Effector memory CD8-positive, alpha-beta T cell (primary cell): ENCODE data around the gene ESYT3.
"Not testable (repeated sequence)": the region's sequence is repeated elsewhere in the genome, so short reads cannot be mapped to it uniquely, and the experiment has no call there.

ENCODE experiments used
- ATAC-seq: fragments of 150-1000 bp; cut with Tn5 transposase; replicated peaks from 2 replicates; pipeline ENCODE4 v1.10.0; 2021; ENCODE audit warnings: mild to moderate bottlenecking, moderate library complexity
- DNase-seq, 3 experiments: peaks; one replicate each; pipeline ENCODE4 v3.0.0; 2021
- H3K27ac Mint-ChIP-seq, 2 donors: one replicate each; pipeline ENCODE4 v1.8.0; 2022; ENCODE audit warnings: mild to moderate bottlenecking in 2 of 2, mixed read lengths in 2 of 2, moderate library complexity in 2 of 2
- H3K27me3 Mint-ChIP-seq, 2 donors: one replicate each; pipeline ENCODE4 v1.8.0; 2022; ENCODE audit warnings: mixed read lengths in 2 of 2
- H3K36me3 Mint-ChIP-seq: one replicate; pipeline ENCODE4 v1.8.0; 2022; ENCODE audit warnings: mild to moderate bottlenecking, moderate library complexity, mixed read lengths; ENCODE audit not compliant: insufficient read depth
- H3K4me1 Mint-ChIP-seq, 2 donors: one replicate each; pipeline ENCODE4 v1.8.0; 2022; ENCODE audit warnings: low read depth in 2 of 2, mixed read lengths in 2 of 2
- H3K4me3 Mint-ChIP-seq, 2 donors: one replicate each; pipeline ENCODE4 v1.8.0; 2022; ENCODE audit warnings: mild to moderate bottlenecking in 2 of 2, mixed read lengths in 2 of 2, moderate library complexity in 2 of 2
- H3K9me3 Mint-ChIP-seq, 2 donors: one replicate each; pipeline ENCODE4 v1.8.0; 2022; ENCODE audit warnings: mixed read lengths in 2 of 2

Gene ESYT3

DNA sequence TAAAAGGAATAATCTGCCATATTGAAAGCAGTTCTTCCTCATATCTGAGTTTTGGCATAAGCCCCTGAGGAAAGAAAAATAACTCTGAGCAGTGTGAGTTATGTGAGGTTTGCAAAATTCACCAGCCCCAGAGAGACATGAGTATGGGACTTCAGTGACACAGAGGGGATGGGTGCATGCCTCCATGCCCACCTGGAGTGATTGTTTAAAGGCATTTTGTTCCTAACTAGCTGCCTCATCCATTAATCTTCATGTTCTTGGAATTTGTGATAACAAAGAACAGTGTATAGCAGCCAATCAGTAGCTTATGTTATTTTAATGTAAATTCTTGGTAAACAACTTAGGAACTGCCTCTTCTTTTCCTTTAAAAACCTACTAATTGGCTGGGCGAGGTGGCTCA is 11.1 kb upstream of the ESYT3 start:
- Mint-ChIP-seq H3K27me3 (peaks cover 2 to 5% of the 10 kb centered on the region in 2 donors), H3K4me1 (no peaks in the 10 kb centered on the region), H3K27ac (no peak overlapping the region), H3K4me3 (no peak overlapping the region), H3K36me3 (no peaks in the 10 kb centered on the region), H3K9me3 (no peaks in the 10 kb centered on the region)
- ATAC-seq, result no peak
- DNase-seq, result no peak

DNA sequence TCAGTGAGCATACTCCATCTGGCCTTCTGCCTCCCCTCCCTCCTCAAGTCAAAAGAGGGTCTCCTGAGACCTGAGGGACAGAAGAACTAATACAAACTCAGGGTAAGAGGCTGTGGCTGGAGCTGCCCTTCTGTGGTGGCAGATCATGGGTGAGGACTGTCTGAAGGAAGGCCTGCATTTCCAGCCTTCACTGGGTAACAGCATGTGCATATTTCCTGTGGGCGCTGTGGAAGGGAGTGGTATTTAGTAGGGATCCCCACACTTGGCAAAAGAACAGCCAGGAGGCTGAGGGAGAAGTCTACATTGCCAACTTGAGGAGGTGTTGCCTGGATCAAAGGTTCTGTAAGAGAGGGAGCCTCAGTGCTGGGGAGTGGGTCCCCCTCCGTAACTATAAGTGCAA is 10.1 kb upstream of the ESYT3 start:
- Mint-ChIP-seq H3K27me3 (peaks cover 0 to 5% of the 10 kb centered on the region in 2 donors), H3K9me3 (no peaks in the 10 kb centered on the region), H3K27ac (no peak overlapping the region), H3K4me3 (no peak overlapping the region), H3K4me1 (no peaks in the 10 kb centered on the region), H3K36me3 (no peaks in the 10 kb centered on the region)
- DNase-seq (no peak), ATAC-seq (no peak)

DNA sequence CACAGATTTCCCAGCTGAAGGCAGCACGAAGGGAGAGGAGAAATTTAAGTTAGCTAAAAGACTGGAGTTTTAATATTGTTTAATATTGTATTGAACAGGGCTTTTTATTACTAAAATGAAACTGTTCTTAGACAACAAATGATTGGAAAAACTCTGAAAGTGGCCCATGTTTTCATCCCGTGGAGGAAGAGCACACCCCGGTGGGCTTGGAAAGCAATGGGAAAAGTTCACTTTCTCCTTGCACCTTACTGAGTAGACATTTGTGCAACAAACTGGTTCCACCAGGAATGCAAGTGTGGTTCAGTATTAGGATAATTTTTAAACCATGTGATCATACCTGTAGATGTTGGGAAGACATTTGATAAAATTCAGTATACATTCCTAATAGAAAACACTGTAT is 8.2 kb upstream of the ESYT3 start:
- no peaks in the 10 kb centered on the region for H3K9me3 Mint-ChIP-seq
- no peaks in the 10 kb centered on the region for H3K36me3 Mint-ChIP-seq
- H3K27me3 Mint-ChIP-seq, result peaks cover 4 to 6% of the 10 kb centered on the region in 2 donors
- no peak for DNase-seq
- H3K4me3 Mint-ChIP-seq, result no peak overlapping the region
- H3K4me1 Mint-ChIP-seq, result no peaks in the 10 kb centered on the region
- no peak overlapping the region for H3K27ac Mint-ChIP-seq
- ATAC-seq, result no peak

DNA sequence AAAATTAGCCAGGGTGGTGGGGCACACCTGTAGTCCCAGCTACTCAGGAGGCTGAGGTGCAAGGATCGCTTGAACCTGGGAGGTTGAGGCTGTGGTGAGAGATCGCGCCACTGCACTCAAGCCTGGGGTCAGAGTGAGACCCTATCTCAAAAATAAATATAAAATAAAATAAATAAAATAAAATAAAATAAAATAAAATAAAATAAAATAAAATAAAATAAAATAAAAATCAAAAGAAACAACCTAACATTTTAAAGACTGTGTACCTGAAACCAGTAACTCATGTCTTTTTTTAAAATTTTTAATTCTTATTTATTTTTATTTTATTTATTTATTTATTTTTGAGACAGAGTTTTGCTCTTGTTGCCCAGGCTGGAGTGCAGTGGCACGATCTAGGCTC is 7.7 kb upstream of the ESYT3 start:
- not testable (repeated sequence) for H3K27ac Mint-ChIP-seq, H3K27me3 Mint-ChIP-seq, DNase-seq, H3K9me3 Mint-ChIP-seq, H3K4me1 Mint-ChIP-seq, H3K4me3 Mint-ChIP-seq, H3K36me3 Mint-ChIP-seq, ATAC-seq

DNA sequence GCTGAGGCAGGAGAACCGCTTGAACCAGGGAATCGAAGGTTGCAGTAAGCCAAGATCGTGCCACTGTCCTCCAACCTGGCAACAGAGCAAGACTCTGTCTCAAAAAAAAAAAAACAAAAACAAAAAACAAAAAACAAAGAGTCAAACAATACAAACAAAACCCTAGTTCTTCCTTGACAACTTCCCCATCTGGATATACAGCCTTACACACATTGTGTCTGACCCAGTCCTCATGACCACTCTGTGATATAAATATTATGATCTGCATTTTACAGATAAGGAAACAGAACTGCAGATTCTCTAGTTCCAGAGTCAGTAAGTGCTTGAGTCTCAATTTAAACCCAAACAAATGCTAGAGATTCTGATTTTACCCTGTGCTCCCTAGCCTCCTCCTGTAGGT is 4.8 kb upstream of the ESYT3 start:
- no peak overlapping the region for H3K27ac Mint-ChIP-seq
- no peaks in the 10 kb centered on the region for H3K9me3 Mint-ChIP-seq
- H3K4me3 Mint-ChIP-seq, result no peak overlapping the region
- H3K4me1 Mint-ChIP-seq, result peaks cover 5 to 8% of the 10 kb centered on the region in 2 donors
- no peaks in the 10 kb centered on the region for H3K36me3 Mint-ChIP-seq
- H3K27me3 Mint-ChIP-seq, result peaks cover 27 to 32% of the 10 kb centered on the region in 2 donors
- DNase-seq (no peak), ATAC-seq (no peak)

DNA sequence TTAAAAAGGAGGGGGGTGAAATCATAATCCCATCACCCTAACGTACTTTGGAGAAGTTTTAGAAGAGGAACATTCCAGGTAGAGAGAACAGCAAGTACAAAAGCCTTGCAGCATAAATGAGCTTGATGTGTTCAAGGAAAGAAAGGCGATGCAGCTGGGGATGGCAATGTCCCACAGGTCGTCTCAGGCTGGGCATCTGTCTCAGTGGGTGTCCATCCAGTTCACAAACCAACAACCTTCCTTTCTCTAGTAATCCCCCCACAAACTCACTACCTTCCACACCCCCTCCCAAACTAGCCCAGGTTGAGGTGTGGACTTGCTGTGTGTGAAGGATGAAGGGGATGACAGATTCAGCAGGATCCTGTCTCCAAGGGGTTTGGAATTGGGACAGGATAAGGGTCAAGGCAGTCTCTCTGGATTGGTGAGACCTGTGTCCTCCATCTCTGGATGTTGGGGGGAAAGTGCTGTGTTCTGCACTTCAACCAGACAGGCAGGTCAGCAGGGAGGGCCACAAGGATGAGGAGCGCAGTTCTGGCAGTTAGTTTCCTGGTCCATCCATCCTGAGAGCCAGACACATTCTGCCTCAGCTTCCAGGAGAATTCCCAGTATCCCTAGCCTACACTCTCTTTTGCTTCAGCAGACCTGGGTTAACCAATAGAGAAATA is 1.7 kb upstream of the ESYT3 start:
- DNase-seq (no peak), ATAC-seq (no peak)
- Mint-ChIP-seq H3K36me3 (no peaks in the 10 kb centered on the region), H3K27me3 (peaks cover 48 to 56% of the 10 kb centered on the region in 2 donors), H3K9me3 (no peaks in the 10 kb centered on the region), H3K4me3 (peak overlapping the region in 1 of 2 donors; percentile 65), H3K27ac (no peak overlapping the region), H3K4me1 (peaks cover 5 to 8% of the 10 kb centered on the region in 2 donors)

DNA sequence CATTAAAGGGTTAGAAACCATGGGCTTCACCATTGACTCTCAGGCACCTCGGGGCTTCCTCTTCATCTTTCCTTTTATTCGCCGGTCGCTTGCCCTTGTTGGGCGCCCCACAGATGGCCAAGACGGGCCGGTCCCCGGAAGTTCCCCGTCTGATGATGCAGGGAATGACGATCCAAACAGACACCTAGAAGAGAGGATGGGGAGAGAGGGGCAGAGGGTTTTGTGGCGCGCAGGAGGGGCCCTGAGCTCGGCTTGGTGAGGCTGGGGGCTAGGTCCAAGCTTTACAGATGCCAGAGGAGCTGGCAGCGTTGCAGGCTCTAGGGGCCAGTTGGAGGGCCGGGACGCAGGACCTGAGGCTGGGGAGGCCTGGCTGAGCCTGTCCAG is 532 bp upstream of the ESYT3 start:
- Mint-ChIP-seq H3K36me3 (no peaks in the 10 kb centered on the region), H3K4me1 (peaks cover 5 to 8% of the 10 kb centered on the region in 2 donors), H3K4me3 (peak overlapping the region; percentile 65 to 77), H3K27ac (no peak overlapping the region), H3K27me3 (peaks cover 57 to 68% of the 10 kb centered on the region in 2 donors), H3K9me3 (no peaks in the 10 kb centered on the region)
- DNase-seq (no peak), ATAC-seq (no peak)

DNA sequence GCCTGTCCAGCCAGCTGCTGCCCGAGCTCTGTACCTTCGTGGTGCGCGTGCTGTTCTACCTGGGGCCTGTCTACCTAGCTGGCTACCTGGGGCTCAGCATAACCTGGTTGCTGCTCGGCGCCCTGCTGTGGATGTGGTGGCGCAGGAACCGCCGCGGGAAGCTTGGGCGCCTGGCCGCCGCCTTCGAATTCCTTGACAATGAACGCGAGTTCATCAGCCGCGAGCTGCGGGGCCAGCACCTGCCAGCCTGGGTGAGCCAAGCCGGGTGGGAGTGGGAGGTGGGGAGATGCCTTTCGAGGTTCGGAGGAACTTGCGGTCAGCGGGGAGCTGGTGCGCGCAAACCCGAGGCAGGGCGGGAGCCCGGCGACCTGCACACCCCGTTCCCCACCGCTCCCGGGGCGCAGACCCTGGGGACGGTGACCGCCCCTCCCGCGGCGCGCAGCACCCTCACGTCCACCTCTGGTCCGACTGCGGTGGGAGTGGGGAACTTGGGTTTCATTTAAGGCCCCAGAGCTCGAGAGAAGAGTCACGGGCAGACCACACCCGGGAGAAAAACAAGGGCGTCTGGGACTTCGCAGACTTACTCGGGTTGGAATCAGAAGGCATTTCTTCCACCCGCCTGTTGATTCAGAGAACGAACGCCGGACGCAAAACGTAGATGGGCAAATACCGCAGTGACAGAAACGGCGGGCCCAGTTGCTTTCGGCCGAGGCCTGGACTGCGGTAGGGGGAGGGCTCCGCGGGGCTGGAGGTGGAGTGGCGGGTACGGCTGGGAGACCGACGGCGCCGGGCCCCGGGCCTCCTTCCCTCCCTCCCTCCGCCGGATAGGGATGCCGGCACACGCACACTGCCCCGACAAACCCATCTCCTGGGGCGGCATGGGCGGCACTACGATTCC is 708 bp downstream of the ESYT3 start:
- ATAC-seq (peak; percentile 16), DNase-seq (no peak)
- peaks cover 5 to 8% of the 10 kb centered on the region in 2 donors for H3K4me1 Mint-ChIP-seq
- H3K4me3 Mint-ChIP-seq, result peak overlapping the region; percentile 70 to 77
- H3K27me3 Mint-ChIP-seq, result peaks cover 57 to 80% of the 10 kb centered on the region in 2 donors
- H3K9me3 Mint-ChIP-seq, result no peaks in the 10 kb centered on the region
- H3K27ac Mint-ChIP-seq, result no peak overlapping the region
- no peaks in the 10 kb centered on the region for H3K36me3 Mint-ChIP-seq

DNA sequence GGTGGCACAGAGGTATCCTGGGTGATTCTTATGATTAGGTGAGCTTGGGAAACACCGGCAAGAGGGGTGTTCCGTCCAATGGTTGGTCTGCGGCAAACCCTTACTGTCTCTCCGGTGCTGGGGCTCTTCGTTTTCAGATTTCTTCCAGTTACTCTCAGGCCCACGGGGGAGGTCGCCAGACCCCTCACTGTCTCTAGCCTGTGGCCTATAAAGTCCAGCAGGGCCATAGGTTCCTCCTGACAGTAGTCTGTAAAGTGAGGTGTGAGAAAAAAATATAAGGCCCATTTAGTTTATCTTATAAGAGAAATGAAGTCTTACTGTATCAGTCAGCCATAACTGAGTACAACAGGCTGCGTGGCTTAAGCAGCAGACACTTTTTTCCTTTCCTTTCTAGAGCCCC is 1.4 kb downstream of the ESYT3 start:
- Mint-ChIP-seq H3K27ac (no peak overlapping the region), H3K36me3 (no peaks in the 10 kb centered on the region), H3K4me3 (peak overlapping the region; percentile 47 to 70), H3K9me3 (no peaks in the 10 kb centered on the region), H3K27me3 (peaks cover 57 to 84% of the 10 kb centered on the region in 2 donors), H3K4me1 (peaks cover 5 to 8% of the 10 kb centered on the region in 2 donors)
- DNase-seq (no peak), ATAC-seq (no peak)

DNA sequence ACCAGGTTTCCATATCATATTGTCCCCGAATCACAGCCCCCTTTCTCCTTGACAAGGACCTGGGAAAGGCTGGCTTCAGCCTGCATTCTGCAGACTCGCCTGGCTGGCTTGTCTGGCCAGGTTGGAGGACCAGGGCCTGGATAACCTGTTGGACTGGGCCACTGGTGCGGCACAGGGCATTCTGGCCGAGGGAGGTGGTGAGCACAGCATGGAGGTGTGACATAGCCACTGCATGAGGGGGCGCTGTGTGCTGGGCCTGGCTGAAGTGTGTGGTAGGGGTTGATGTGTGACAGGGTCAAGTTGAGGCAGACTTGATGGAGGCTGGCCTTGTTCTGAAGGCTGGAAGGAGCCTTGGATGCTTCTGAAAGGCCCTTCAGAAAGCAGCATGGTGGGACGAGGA is 2.9 kb downstream of the ESYT3 start:
- Mint-ChIP-seq H3K4me1 (peaks cover 5 to 8% of the 10 kb centered on the region in 2 donors), H3K27me3 (peaks cover 47 to 73% of the 10 kb centered on the region in 2 donors), H3K36me3 (no peaks in the 10 kb centered on the region), H3K9me3 (no peaks in the 10 kb centered on the region), H3K4me3 (no peak overlapping the region), H3K27ac (no peak overlapping the region)
- no peak for ATAC-seq
- no peak for DNase-seq

DNA sequence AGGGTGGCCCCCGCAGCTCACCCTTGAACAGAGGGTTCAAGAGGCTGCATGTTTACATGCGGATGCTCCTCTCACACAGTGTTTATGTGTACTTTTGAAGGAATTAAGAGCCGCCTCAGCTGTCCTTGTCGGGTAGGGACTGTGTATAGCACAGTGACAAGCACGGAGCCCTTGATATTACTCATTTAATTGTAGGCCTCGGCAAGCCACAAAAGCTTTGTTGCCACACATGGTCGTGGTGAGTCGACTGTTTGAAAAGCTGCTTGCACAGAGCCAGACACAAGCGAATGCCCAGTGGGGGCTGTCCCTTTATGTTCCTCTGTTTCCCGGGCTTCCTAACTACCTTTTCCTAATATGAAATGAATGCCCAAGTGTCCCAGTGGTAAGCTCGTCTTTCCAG is 4.5 kb downstream of the ESYT3 start:
- no peaks in the 10 kb centered on the region for H3K36me3 Mint-ChIP-seq

DNA sequence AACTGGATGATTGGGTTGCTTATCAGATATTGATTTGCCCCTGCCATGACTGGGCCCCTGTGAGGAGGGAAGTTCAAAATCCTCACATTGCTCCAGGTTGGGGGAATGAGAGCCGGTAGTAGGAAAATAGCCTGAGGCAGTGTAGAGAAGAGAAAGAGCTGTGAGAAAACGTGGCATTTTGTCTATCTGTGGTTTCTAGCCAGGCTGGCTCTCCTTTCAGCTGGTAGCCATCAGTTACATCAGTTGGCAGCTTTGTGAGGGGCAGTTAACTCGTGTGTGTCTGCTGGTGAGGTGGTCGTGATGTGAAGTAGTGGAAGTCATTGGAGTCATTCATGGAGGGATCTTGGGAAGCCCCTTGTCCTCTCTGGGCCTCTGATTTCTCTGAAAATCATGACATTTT is 5.2 kb downstream of the ESYT3 start:
- Mint-ChIP-seq H3K4me3 (no peak overlapping the region), H3K4me1 (no peaks in the 10 kb centered on the region), H3K27ac (no peak overlapping the region), H3K9me3 (no peaks in the 10 kb centered on the region), H3K27me3 (peaks cover 30 to 69% of the 10 kb centered on the region in 2 donors), H3K36me3 (no peaks in the 10 kb centered on the region)
- ATAC-seq, result no peak
- DNase-seq, result no peak

More for the DNA sequence above, 4.5 kb downstream of the ESYT3 start:
- no peaks in the 10 kb centered on the region for H3K9me3 Mint-ChIP-seq
- ATAC-seq (no peak), DNase-seq (no peak)
- H3K4me1 Mint-ChIP-seq, result peaks cover 1 to 2% of the 10 kb centered on the region in 2 donors
- no peak overlapping the region for H3K4me3 Mint-ChIP-seq
- peaks cover 33 to 73% of the 10 kb centered on the region in 2 donors for H3K27me3 Mint-ChIP-seq
- H3K27ac Mint-ChIP-seq, result no peak overlapping the region

DNA sequence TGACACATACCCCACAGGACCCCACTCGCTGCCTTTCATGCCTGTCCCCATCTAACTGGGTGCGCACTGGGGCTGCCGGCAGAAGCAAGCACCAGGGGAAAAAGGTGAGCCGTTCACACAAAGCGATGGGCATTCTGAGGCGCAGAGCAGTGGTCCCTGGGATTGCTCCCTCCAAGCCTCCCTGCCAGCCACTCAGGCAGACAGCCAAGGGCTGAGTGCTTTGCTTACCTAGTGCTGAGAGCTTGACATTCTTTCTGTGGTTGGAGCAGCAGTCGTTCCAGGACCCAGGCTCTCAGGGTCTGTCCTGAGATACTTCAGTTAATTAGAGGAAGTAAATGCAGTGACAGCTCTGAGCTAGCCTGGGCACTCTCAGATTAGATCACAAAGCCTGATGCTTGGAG is 5.7 kb downstream of the ESYT3 start:
- no peaks in the 10 kb centered on the region for H3K4me1 Mint-ChIP-seq
- no peaks in the 10 kb centered on the region for H3K9me3 Mint-ChIP-seq
- no peak overlapping the region for H3K4me3 Mint-ChIP-seq
- no peak overlapping the region for H3K27ac Mint-ChIP-seq
- DNase-seq (no peak), ATAC-seq (no peak)
- peaks cover 30 to 69% of the 10 kb centered on the region in 2 donors for H3K27me3 Mint-ChIP-seq
- no peaks in the 10 kb centered on the region for H3K36me3 Mint-ChIP-seq

DNA sequence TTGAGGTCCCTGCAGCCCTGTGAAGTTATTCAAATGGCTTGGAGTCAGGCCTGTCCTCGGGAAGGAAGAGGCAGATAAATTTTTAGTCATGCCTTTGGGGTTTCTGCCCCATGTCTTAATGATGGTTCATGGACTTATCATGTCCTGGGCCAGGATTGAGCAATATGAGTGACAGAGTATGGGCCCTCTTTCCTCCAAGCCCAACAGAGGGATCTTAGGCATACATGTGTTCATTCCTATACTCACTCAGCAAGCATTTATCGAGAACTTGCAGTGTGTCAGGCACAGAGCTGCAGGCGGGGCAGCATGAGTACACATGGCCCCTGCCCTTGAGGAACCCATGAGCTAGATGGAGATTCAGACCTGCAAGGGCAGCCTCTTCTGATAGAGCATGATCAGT is 6.2 kb downstream of the ESYT3 start:
- DNase-seq (no peak), ATAC-seq (no peak)
- Mint-ChIP-seq H3K27me3 (peaks cover 30 to 71% of the 10 kb centered on the region in 2 donors), H3K27ac (no peak overlapping the region), H3K9me3 (no peaks in the 10 kb centered on the region), H3K4me1 (no peaks in the 10 kb centered on the region), H3K36me3 (no peaks in the 10 kb centered on the region), H3K4me3 (no peak overlapping the region)
